Activated CD4-positive, alpha-beta T cell treated with anti-CD3 and anti-CD28 coated beads, Interleukin-2, amount 10 ng/mL, durations not matched to agents 7 days and 5 days (primary cell): ENCODE results near the gene OR10Z1. TPM values are rescaled to one million over a fixed set of nuclear protein-coding genes. Genes with fewer than 3 reads are reported as not detected.

Experiments
- CTCF ChIA-PET: fragments of 350-600 bp; sonication (Branson Sonifier 250); formaldehyde crosslinking; loops from one replicate; lab custom pipeline; 2021; ENCODE audit warnings: antibody characterized with exemption; lab: Charles Lee
- POLR2A ChIA-PET: fragments of 350-600 bp; sonication (Branson Sonifier 250); formaldehyde crosslinking; loops from one replicate; lab custom pipeline; 2021; ENCODE audit warnings: antibody characterized with exemption; lab: Charles Lee
- DNase-seq: peaks from one replicate; pipeline ENCODE4 v3.0.0-alpha.2; 2020
- H3K27ac Mint-ChIP-seq: one replicate; pipeline ENCODE4 v1.8.0; 2021; ENCODE audit warnings: mild to moderate bottlenecking, moderate library complexity, mixed read lengths
- H3K27me3 Mint-ChIP-seq: one replicate; pipeline ENCODE4 v1.8.0; 2021; ENCODE audit warnings: mixed read lengths
- H3K36me3 Mint-ChIP-seq: one replicate; pipeline ENCODE4 v1.8.0; 2021; ENCODE audit warnings: low read depth, mixed read lengths
- H3K4me1 Mint-ChIP-seq: one replicate; pipeline ENCODE4 v1.8.0; 2021; ENCODE audit warnings: mixed read lengths
- H3K4me3 Mint-ChIP-seq: one replicate; pipeline ENCODE4 v1.8.0; 2021; ENCODE audit warnings: mild to moderate bottlenecking, moderate library complexity, mixed read lengths
- H3K9me3 Mint-ChIP-seq: one replicate; pipeline ENCODE4 v1.8.0; 2021; ENCODE audit warnings: mixed read lengths
- total RNA-seq, 2 experiments: library from RNA; stranded (reverse); gene quantifications; one replicate each; pipeline ENCODE4 v1.2.3, GENCODE V29; 2021

OR10Z1 gene
- total RNA-seq, 2 experiments from 2014 or later = not detected

DNA sequence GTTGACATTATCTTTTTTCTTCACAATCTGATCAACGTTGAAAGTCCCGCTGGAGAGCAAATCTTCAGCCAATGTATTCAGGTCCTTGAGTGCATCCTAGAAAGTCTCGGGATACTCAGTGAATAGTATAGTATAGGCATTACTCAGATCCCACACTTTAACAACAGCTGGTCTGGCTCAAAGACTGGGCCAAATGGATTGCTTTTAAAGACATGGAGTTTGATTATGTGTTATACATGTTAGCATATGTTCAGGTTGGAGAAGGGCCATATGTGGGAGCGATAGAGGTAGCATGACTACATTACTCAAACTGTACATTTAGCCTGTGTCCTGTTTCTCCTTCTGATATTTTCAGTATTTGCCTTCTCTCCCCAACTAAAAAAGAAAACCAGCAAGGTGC, 33.1 kb downstream of the OR10Z1 start:
- no peaks in the 10 kb centered on the region for H3K27me3 Mint-ChIP-seq
- no peak for DNase-seq
- ChIA-PET POLR2A (no interaction called here), CTCF (no interaction called here)
- H3K36me3 Mint-ChIP-seq = no peaks in the 10 kb centered on the region
- H3K27ac Mint-ChIP-seq = no peak overlapping the region
- H3K4me3 Mint-ChIP-seq = no peak overlapping the region
- H3K4me1 Mint-ChIP-seq = no peaks in the 10 kb centered on the region
- no peaks in the 10 kb centered on the region for H3K9me3 Mint-ChIP-seq

DNA sequence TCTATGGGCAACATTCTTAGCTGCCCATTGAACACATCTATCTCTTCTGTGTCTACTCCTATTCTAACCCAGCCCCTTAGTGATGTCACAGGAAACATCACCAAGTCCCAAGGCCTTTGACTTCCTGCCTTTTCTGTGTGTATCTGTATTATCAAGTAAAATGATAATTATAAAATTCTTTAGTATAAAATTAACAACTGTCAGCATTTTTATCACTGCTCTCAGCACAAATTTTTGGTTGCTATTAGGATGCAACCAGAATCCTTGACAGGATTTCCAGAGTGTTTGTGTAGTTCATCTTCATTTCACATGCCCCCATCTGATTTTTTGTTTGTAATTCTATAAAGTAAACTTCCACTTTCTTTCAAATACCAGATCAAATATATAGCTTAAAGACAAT, 33.8 kb downstream of the OR10Z1 start:
- Mint-ChIP-seq H3K9me3 (no peaks in the 10 kb centered on the region), H3K4me3 (no peak overlapping the region), H3K27ac (no peak overlapping the region), H3K36me3 (no peaks in the 10 kb centered on the region), H3K27me3 (no peaks in the 10 kb centered on the region), H3K4me1 (no peaks in the 10 kb centered on the region)
- ChIA-PET POLR2A (no interaction called here), CTCF (no interaction called here)
- DNase-seq = no peak

DNA sequence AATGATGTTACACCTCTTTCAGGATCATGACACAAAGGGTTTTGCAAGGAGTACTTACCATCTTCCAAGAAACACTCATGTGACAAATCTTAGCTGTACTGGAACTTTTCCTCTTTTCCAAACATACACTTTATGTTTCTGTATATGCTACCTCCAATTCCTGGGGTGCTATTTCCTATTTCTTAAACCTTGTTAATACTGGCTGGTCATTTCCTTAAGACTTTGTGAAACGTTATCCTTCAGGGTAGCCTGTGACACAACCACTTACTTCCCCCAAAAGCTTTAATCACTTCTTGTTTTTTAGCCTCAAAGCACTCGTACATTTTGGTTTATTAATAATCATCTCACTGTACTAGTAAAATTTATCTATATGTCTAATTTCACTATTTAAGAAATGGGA, 39.4 kb downstream of the OR10Z1 start:
- no peaks in the 10 kb centered on the region for H3K27me3 Mint-ChIP-seq
- CTCF ChIA-PET = no interaction called here
- H3K9me3 Mint-ChIP-seq = no peaks in the 10 kb centered on the region
- peaks cover 15% of the 10 kb centered on the region for H3K4me1 Mint-ChIP-seq
- no peak overlapping the region for H3K4me3 Mint-ChIP-seq
- no peaks in the 10 kb centered on the region for H3K36me3 Mint-ChIP-seq
- POLR2A ChIA-PET = no interaction called here
- DNase-seq = no peak
- no peak overlapping the region for H3K27ac Mint-ChIP-seq

DNA sequence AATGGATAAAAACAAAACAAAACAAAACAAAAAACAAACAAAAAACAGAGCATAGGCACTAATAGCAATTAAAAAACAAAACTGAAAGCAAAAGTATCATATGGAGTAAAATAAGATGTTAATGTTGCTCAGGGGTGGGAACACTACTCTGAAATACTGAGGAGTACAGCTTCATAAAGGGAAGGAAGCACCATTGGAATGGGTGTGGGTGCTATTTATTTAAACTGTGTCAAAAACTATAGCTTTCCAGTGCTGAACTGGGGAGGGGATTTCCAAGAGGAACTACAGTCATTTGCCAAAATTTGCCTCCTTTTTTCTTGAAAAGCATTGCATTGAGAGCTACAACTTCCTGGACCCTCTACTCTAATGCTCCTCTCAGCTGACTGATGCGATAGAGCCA, 41.4 kb downstream of the OR10Z1 start:
- no peak for DNase-seq
- H3K27me3 Mint-ChIP-seq = no peaks in the 10 kb centered on the region
- H3K4me1 Mint-ChIP-seq = peaks cover 15% of the 10 kb centered on the region
- H3K36me3 Mint-ChIP-seq = no peaks in the 10 kb centered on the region
- peak overlapping the region; percentile 42 for H3K27ac Mint-ChIP-seq
- H3K4me3 Mint-ChIP-seq = no peak overlapping the region
- CTCF ChIA-PET = no interaction called here
- POLR2A ChIA-PET = no interaction called here
- H3K9me3 Mint-ChIP-seq = no peaks in the 10 kb centered on the region

DNA sequence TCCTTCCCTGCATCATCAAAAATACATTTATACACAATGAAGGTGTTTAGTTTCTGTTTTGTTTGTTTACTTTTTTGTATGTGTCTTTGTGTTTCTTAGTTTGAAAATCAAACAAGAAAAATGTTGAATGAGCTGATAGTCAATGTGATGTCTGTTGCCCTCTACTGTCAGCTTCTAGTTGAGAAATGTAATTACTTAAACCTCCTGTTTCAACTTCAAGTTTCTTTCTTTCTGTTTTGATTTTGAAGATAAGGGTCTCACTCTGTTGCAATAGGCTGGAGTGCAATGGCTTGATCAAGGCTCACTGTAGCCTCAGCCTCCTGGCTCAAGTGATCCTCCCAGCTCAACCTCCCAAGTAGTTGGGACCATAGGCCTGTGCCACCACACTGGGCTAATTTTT, 44.0 kb downstream of the OR10Z1 start:
- H3K9me3 Mint-ChIP-seq = no peaks in the 10 kb centered on the region
- peaks cover 4% of the 10 kb centered on the region for H3K27me3 Mint-ChIP-seq
- ChIA-PET CTCF (interaction anchor here (1.2 kb wide), 1 partner anchor 27 kb away, joined by 3 read pairs; no protein-coding TSS in a partner anchor), POLR2A (no interaction called here)
- H3K36me3 Mint-ChIP-seq = no peaks in the 10 kb centered on the region
- DNase-seq = no peak
- H3K4me3 Mint-ChIP-seq = no peak overlapping the region
- H3K27ac Mint-ChIP-seq = no peak overlapping the region
- peaks cover 21% of the 10 kb centered on the region for H3K4me1 Mint-ChIP-seq

DNA sequence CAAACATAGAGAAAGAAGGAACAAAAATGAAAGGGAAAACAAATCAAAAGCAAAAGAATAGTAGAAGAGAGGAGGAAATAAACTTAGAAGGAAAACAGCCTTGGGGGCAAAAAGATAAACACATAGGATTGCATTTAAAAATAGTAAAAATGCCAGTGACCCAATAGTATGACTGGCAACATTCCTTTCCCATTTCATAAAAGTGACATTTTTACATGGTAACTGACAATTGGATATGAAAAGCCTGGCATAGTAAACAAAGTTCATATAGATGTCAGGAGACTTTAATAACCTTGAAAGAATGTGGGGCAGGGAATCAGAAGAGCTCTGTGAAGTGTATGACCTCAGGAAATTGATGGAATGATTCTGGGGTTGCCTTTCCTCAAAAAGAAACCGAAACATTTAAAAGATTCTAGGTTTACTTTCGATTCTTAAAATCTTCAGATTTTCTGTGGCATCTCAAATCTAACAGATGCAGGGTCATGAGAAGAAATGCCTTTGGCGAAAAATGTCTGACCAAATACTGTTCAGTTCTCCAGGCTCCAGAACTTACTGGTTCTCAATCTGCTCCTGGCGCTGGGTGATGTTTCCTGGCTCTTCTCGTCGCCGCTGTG, 47.8 kb downstream of the OR10Z1 start:
- no peak for DNase-seq
- Mint-ChIP-seq H3K4me1 (peaks cover 10% of the 10 kb centered on the region), H3K9me3 (no peaks in the 10 kb centered on the region), H3K27ac (no peak overlapping the region), H3K27me3 (peaks cover 6% of the 10 kb centered on the region), H3K36me3 (no peaks in the 10 kb centered on the region), H3K4me3 (no peak overlapping the region)
- CTCF ChIA-PET = no interaction called here
- POLR2A ChIA-PET = no interaction called here

DNA sequence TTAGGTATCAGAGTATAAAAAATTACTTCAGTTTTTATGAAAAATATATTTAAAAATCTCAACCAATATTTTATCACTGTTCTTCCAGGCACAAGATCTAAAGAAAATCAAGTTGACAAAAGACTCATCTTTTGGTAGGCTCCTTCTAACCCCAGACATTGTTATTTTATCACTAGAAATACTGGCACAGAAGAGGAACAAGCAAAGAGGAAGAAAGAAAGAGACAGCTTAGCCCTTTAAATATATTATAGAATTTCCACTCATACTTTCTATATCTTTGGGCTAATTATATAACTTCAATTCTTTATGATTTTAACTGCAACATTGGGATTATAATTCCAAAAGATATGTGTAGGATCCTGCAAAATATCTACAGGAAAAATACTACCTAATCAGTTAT, 49.0 kb downstream of the OR10Z1 start:
- Mint-ChIP-seq H3K4me1 (peaks cover 10% of the 10 kb centered on the region), H3K27ac (no peak overlapping the region), H3K9me3 (no peaks in the 10 kb centered on the region), H3K27me3 (peaks cover 12% of the 10 kb centered on the region), H3K4me3 (no peak overlapping the region), H3K36me3 (no peaks in the 10 kb centered on the region)
- no peak for DNase-seq
- CTCF ChIA-PET = interaction anchor here (0.8 kb wide), 1 partner anchor 15 kb away, joined by 3 read pairs; no protein-coding TSS in a partner anchor
- POLR2A ChIA-PET = no interaction called here

DNA sequence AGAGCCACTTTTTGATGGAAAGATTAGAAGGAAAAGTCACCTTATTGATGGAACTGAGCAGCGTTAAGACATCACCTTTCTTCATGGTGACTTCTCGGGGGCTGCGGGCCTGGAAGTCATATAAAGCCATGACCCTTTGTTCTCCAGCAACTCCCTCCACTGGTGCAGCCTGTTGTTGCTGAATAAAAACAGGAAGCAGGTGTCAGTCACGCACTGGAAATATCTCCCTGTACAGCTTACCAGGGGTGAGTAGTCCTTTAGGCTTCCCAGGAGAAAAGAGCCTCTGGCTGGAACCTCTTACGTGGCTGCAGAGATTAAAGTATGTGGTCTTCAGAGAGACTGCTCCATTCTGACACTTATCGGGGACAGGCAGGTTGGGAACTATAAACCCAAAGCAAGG, 49.5 kb downstream of the OR10Z1 start:
- H3K27me3 Mint-ChIP-seq = peaks cover 12% of the 10 kb centered on the region
- peaks cover 10% of the 10 kb centered on the region for H3K4me1 Mint-ChIP-seq
- H3K27ac Mint-ChIP-seq = no peak overlapping the region
- no peak for DNase-seq
- CTCF ChIA-PET = no interaction called here
- POLR2A ChIA-PET = no interaction called here
- H3K36me3 Mint-ChIP-seq = no peaks in the 10 kb centered on the region
- no peak overlapping the region for H3K4me3 Mint-ChIP-seq
- H3K9me3 Mint-ChIP-seq = no peaks in the 10 kb centered on the region

Other genes with a start within 250 kb of the OR10Z1 start
- gene OR10T2, start 205.8 kb upstream of the OR10Z1 start, total RNA-seq = not detected
- gene OR10K2, start 179.0 kb upstream of the OR10Z1 start, total RNA-seq = not detected
- gene OR10K1, start 143.4 kb upstream of the OR10Z1 start, total RNA-seq = not detected
- gene OR10R2, start 133.0 kb upstream of the OR10Z1 start, total RNA-seq = not detected
- not detected for gene OR6Y1, start 50.9 kb upstream of the OR10Z1 start, total RNA-seq
- not detected for gene OR6P1, start 34.7 kb upstream of the OR10Z1 start, total RNA-seq
- gene OR10X1, start 25.4 kb upstream of the OR10Z1 start, total RNA-seq = not detected
- gene SPTA1, start 81.4 kb downstream of the OR10Z1 start, total RNA-seq = not detected
- gene OR6K2, start 95.4 kb downstream of the OR10Z1 start, total RNA-seq = not detected
- gene OR6K3, start 115.5 kb downstream of the OR10Z1 start, total RNA-seq = not detected
- gene OR6K6, start 149.5 kb downstream of the OR10Z1 start, total RNA-seq = not detected
- gene OR6N1, start 166.9 kb downstream of the OR10Z1 start, total RNA-seq = not detected
- gene OR6N2, start 175.9 kb downstream of the OR10Z1 start, total RNA-seq = not detected
- gene MNDA, start 226.1 kb downstream of the OR10Z1 start, total RNA-seq = not detected